PC-9 (cell line): Measurements from ENCODE around the gene MEAK7.

ENCODE experiments used
- CTCF ChIP-seq: fragments of 200-600 bp; sonication (generic); conservative IDR thresholded peaks from 2 replicates; pipeline ENCODE4 v1.6.1; 2017; ENCODE audit warnings: mixed run types, antibody characterized with exemption, mild to moderate bottlenecking, moderate library complexity
- EZH2 ChIP-seq: fragments of 200-600 bp; sonication (generic); IDR thresholded peaks from 2 replicates; pipeline ENCODE4 v1.8.0; 2017; ENCODE audit warnings: antibody characterized with exemption, low read depth

GRCh38 chr16:84513123-84513522 lies 8.7 kb upstream of the MEAK7 start:
- TF ChIP-seq CTCF (no peak), EZH2 (no peak)
